Stimulated activated CD4-positive, alpha-beta T cell treated with anti-CD3 and anti-CD28 coated beads, Interleukin-4, amount 100 ng/mL, for 4 hours (primary cell): ENCODE measurements around the gene CDKN3.
"Not testable (repeated sequence)": the region's sequence is repeated elsewhere in the genome, so short reads cannot be mapped to it uniquely, and the experiment has no call there.

Source experiments
- DNase-seq, 2 experiments: peaks; one replicate each; pipeline ENCODE4 v3.0.0-alpha.2; 2020

CDKN3 gene

DNA sequence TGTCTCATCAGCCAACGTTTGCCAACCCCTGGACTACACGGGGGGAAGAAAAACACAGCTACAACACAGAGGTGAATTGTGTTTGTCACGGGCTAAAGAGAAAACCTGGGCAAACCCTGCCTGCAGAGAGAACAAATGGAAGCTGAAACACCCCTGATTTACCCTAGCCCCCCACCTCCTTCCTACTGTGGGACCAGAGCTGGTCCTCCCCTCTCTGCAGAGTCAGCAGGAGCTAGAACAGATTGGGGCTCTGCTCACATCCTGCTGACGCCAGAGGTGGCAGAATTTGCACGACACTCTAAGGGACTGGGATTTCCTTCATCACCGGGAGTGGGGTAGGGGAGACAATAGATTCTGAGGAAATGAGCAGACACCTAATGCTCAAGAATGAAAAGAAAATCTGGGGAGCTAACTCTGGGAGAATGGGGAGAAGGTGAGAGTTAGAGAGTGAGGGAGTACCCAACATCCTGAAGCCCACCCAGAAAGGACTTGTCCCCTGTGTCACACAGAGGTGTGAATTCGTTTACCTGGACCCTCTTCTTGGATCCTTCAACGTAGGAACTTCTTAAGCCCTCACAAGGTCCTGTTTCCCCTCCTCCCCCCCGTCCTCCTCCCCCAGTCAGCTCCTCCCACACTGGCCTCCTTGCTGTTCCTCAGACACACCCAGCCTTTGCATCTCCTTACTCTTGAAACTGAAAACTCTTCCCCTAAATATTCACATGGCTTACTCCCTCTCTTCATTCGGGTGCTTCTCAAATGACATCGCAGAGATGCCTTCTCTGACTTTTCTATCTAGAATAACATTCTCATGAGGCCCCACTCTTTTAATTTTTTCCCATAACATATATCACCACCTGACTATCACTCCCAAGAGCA lies 26.2 kb upstream of the CDKN3 start:
- DNase-seq: no peak

DNA sequence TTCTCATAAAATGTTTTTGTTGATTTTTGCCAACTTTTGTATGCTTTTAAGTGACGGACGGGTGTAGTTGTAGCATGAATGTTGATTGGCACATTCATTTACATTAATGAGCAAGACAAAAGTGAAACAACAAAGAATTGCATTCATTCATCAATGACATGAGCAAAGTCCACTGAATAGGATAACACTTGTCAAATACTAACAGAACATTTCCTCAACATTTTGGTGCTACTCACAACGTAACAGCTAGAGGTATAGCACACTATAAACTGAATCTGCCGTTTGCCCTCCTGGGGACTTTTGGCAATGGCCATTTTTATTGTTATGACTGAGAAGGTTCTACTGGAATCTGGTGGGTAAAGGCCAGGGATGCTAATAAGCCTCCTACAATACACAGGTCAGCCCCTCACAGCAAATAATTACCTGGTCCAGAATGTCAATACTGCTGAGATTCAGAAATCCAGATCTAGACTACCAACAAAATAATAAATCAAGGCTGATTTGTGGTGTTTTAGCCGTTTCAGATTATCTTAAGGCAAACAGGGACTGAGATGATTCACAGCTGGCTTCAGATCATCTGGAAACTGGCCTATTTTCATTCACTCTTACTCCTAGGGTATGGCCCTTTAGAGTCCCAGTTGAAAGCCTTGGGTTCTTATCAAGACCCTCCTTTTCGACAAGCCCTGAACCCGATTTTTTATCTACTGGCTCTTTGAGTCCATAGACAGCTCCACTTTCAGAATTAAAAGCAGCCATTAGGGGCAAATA lies 22.5 kb upstream of the CDKN3 start:
- DNase-seq: no peak

DNA sequence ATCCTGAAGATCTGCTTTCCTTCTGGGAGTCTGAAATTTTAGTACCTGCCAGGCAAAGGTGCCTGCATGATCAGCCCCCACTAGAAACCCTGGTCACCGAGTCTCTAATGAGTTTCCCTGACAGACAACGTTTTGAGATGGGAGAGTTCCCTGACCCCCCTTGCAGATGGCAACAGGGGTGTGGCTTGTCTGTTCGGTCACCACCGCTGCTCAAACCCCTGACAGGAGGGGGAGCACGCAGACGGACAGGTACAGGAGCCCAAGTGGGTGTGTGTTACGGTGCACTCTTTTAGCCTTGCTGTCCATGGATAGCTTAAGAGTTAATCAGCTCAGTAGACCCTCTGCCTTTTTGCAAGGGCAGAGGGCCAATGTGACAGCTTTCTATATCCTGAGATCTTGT lies 19.3 kb upstream of the CDKN3 start:
- DNase-seq: no peak

DNA sequence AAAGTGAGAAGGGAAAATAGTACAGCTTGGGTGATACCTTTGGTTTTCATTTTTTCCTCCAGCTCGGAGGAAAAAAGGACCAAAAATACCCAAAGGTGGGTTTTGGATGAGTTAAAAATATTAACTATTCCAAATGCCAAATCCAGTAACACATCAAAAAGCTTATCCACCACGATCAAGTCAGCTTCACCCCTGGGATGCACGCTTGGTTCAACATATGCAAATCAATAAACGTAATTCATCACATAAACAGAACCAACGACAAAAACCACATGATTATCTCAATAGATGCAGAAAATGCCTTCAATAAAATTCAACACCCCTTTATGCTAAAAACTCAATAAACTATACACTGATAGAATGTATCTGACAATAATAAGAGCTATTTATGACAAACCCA lies 17.9 kb upstream of the CDKN3 start:
- not testable (repeated sequence) for DNase-seq

DNA sequence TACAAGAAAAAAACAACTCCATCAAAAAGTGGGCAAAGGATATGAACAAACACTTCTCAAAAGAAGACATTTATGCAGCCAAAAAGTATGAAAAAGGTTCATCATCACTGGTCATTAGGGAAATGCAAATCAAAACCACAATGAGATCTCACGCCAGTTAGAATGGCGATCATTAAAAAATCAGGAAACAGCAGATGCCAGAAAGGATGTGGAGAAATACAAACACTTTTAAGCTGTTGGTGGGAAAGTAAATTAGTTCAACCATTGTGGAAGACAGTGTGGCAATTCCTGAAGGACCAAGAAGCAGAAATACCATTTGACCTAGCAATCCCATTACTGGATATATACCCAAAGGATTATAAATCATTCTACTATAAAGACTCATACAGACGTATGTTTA lies 16.2 kb upstream of the CDKN3 start:
- DNase-seq: not testable (repeated sequence)

DNA sequence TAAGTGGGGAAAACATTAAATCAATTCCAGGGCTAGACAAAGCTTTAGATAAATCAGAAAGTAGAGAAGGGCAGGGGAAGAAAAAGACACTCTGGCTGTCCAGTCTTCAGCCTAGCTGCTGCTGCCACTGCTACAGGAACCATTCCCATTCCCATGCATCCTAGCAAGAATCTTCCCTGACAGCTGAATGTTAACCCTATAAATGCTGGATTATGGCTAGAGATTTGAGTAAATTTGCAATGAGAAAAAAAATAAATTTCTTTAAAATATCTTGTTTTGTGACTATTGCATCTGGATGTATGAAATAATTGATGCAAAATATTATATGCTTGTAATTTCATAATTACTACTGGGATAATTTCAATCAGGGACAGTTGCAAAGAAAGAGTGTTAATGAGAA lies 15.0 kb upstream of the CDKN3 start:
- no peak for DNase-seq

DNA sequence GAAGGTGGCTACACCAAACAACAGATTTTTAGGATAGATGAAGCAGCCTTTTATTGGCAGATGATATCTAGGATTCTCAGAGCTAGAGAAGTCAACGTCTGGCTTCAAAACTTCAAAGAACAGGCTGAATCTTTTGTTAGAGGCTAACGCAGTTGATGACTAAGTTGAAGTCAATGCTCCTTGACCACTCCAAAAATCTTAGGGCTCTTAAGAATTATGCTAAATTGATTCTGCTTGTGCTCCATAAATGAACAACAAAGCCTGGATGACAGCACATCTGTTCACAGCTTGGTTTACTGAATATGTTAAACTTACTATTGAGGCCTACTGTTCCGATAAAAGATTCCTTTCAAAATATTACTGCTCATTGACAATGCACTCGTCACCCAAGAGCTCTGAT lies 13.0 kb upstream of the CDKN3 start:
- no peak for DNase-seq

DNA sequence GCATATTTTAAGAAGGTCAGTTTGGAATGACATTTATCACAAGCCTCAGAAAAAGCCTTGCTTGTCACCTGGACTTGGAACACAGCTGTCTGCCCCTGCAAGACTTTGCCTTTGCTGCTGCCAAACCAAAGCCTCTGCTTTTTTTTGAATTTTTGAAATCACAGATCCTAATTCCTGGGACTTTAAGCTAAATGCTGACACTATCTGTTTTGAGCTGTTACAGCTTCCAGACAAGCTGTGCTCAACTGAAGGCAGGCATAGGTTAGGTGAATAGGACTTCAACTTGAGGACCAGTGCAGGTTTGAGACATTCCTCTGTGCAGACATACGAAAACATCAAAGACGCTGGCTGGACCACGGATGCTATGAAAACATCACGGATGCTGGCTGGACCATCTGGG lies 11.3 kb upstream of the CDKN3 start:
- no peak for DNase-seq

DNA sequence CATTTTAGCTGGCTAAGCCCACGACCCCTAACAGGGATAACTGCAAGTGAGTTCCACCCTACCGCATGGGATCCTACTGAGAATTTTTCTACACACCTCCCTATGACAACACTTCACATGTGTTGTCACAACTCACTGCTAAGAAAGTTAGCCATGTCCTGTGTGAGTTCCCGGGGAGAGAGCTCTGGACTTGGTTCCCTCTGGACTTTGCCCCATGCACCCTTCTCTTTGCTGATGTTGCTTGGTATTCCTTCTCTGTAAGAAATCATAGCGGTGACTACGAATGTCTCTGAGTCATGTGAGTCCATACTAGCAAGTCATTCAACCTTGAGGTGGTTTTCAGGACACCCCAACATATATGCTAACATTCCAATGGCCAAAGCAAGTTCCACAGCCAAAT lies 9.5 kb upstream of the CDKN3 start:
- no peak for DNase-seq

DNA sequence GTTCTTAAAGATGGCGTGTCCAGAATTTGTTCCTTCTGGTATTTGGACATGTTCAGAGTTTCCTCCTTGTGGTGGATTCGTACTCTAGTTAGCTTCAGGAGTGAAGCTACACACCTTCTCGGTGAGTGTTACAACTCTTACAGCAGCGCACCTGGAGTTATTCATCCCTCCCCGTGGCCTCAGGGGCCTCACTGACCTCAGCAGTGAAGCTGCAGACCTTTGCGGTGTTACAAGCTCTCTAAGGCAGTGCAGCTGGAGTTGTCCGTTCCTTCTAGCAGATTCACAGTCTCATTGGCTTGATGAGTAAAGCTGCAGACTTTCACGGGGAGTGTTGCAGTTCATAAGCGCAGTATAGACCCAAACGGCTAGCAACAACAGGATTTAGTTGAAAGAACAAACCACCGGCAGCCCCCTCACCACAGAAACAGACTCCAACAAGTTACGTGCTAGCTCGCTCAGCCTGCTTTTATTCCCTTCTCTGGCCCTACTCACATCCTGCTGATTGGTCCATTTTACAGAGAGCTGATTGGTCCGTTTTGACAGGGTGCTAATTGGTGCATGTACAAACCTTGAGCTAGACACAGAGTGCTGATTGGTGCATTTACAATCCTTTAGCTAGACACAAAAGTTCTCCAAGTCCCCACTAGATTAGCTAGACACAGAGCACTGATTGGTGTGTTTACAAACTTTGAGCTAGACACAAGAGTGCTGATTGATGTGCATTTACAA lies 4.5 kb upstream of the CDKN3 start:
- DNase-seq: no peak

DNA sequence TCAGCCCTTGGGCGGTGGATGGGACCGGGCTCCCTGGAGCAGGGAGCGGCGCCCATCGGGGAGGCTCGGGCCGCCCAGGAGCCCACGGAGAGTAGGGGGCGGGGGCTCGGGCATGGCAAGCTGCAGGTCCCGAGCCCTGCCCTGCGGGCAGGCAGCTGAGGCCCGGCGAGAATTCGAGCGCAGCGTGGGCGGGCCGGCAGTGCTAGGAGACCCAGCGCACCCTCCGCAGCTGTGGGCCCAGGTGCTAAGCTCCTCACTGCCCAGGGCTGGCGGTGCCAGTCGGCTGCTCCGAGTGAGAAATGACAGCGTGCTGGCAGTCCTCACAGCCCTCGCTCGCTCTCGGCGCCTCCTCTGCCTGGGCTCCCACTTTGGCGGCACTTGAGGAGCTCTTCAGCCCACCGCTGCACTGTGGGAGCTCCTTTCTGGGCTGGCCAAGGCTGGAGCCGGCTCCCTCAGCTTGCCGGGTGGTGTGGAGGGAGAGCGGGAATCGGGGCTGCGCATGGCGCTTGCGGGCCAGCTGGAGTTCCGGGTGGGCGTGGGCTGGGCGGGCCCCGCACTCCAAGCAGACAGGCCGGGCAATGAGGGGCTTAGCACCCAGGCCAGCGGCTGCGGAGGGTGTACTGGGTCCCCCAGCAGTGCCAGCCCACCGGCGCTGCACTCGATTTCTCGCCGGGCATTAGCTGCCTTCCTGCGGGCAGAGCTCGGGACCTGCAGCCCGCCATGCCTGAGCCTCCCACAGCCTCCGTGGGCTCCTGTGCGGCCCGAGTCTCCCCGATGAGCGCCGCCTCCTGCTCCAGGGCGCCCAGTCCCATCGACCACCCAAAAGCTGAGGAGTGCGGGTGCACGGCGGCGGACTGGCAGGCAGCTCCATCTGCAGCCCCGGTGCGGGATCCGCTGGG lies 3.6 kb upstream of the CDKN3 start:
- not testable (repeated sequence) for DNase-seq

DNA sequence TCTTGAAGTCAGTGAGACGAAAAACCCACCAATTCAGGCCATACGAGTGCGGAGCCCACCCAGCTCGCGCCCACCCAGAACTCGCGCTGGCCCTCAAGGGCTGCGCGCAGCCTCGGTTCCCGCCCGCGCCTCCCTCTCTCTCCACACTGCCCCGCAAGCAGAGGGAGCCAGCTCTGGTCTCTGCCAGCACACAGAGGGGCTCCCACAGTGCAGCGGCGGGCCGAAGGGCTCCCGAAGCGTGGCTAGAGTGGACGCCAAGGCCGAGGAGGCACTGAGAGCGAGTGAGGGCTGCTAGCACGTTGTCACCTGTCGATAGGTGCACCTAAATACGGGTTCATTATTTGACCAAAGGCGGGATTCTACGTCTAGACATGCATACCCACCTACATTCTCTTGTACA lies 2.2 kb upstream of the CDKN3 start:
- no peak for DNase-seq

DNA sequence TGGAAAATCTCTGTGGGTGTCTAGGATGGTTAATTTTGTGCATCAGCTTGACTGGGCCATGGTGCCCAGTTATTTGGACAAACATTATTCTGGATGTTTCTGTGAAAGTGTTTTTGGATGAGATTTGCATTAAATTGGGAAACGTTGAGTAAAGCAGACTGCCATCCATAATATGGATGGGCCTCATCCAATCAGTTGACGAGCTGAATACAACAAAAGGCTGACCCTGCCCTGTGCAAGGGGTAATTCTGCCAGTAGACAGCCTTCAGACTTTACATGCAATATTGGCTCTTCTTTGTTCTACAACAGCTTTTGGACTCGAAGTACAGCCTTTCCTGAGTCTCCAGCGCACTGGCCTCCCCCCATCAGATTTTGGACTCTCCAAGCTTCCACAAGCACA lies 1.5 kb upstream of the CDKN3 start:
- DNase-seq: no peak

DNA sequence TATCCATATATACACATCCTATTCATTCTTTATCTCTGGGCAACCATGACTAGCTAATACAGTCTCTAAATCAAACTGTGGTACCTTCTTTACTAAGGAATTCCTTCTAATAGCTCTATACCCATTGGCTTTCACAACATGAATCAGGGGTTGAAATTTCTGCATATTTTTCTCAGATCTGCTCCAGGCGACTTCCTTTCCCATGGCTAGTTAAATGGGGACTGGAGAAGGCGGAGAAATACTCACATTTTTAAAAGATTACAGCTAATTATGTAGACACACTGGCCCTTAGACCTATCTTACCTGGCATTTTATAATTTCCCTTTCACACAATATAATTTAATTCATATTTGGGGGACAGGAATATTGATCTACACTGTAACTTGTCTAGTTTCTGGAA lies 1.1 kb upstream of the CDKN3 start:
- no peak for DNase-seq

DNA sequence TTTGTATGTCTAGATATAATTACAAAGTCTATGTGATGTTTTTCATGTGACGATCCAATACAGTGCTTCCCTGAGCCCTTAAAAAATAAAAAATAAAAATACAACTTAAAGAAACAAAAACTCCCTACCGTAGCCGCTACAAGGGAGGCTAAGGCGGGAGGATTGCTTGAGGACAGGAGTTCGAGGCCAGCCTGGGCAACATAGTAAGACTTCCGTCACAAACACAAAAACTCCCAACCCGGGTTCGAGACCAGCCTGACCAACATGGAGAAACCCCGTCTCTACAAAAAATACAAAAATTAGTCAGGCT lies 669 bp upstream of the CDKN3 start:
- DNase-seq: no peak

DNA sequence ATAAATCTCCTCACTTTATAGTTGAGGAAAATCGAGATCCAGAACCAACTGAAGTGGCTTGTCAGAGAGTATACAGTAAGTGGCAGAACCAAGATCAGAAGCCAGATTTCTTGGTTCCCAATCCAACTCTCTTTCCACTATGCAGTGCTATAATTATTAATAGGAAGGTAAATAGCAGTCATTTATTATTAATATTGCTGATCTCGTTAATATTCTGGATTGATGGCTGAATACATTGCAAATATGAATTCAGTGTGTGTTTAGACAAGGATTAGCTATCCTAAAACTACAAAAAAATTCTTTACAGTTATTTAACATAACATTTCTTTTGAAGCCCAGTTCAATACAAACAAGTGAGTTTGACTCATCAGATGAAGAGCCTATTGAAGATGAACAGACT lies 2.8 kb downstream of the CDKN3 start:
- no peak for DNase-seq

DNA sequence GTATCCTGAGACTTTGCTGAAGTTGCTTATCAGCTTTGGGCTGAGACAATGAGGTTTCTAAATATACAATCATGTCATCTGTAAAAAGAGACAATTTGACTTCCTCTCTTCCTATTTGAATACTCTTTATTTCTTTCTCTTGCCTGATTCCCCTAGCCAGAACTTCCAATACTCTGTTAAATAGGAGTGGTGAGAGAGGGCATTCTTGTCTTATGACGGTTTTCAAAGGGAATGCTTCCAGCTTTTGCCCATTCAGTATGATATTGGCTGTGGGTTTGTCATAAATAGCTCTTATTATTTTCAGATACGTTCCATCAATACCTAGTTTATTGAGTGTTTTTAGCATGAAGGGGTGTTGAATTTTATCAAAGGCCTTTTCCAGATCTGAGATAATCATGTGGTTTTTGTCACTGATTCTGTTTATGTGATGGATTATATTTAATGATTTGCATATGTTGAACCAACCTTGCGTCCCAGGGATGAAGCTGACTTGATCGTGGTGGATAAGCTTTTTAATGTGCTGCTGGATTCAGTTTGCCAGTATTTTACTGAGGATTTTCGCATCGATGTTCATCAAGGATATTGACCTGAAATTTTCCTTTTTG lies 6.7 kb downstream of the CDKN3 start:
- not testable (repeated sequence) for DNase-seq

DNA sequence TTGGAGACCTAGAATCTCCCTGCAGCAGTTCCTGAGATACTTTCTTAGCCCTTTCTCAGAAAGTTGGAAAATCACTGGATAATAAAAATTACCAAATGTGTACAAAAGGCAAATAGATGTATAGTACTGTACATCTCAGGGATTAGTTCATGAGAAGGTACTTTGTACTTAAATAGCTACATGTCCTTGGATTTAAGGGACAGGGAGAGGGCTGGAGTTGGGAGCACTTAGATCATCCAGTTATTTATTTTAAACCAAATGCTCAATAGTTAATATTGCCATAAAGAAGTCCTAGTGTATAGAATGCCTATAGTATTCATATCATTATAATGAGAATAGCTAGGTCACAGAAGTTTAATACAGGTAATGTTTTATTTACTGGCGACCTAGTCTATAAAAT lies 13.4 kb downstream of the CDKN3 start:
- no peak for DNase-seq

DNA sequence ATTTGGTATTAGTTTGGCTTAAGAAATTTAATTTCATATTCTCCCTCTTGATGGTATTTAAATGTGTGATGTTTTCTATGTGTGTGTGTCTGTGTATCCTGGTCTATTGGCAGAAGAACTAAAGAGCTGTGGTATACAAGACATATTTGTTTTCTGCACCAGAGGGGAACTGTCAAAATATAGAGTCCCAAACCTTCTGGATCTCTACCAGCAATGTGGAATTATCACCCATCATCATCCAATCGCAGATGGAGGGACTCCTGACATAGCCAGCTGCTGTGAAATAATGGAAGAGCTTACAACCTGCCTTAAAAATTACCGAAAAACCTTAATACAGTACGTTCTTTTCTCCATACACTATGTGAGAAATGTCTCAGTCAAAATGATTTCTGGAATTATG lies 14.6 kb downstream of the CDKN3 start:
- DNase-seq: no peak

DNA sequence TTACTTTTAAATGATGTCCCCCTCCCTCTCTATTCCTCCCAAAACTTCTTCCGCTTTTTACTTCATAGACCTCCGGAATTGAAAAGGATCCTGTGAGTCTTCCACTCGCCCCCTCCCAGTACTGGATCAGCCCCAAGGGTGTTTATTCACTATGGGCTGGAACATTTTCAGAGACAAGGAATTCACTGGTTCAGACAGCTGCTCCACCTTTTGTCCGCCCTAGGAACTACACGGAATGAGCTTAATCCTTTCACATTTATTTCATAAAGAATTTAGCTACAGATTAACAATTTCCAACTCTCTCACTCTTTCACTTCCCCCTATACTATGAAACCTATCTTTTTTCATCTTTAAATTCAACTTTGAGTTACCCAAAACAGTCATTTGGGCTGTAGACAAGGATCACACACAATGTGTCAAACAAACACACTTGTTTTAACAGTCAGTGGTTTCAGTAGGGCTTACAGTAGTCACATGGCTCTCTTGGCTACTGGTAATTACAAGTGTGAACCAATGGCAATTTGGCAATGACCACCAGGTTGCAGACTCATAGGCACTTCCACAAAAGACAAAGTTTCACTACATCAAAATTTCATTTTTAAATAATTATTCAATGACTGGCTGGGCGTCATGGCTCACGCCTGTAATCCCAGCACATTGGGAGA lies 23.8 kb downstream of the CDKN3 start:
- no peak for DNase-seq

DNA sequence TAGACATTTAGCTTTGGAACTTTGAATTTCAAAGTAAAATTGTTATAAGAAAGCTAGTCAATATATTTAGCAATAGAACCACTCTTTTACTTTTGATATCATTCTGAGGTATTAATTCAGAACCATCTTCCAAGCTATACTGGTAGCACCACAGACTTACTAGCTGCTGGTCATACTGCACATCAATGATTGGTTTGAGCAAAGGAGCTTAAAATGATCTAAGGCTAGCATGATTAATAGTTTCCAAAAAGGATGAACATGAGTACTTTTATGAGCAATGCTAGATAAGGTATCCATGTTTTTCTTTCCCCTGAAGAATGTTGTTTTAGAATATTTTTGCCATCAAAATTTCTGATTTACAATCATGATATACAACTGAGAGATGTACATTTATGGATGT lies 27.2 kb downstream of the CDKN3 start:
- no peak for DNase-seq

DNA sequence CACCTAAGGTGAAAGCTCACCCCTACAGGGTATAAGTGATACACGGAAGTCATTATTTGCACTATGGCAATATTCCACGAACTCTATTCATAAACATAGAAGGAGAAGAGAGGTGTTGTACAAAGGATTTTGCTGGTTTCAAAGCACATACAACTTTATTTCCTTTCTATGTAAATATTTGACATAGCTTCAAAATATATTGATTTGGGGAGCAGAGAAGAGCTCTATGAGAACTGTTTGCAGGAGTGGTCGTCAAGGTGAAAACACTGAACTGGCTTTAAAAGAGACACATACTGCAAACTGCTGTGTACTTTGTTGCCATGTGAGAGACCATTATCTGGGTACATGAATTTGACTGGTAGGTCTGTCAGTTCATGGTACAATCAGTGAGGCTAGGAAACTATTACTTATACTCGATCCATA lies 27.7 kb downstream of the CDKN3 start:
- no peak for DNase-seq
